ENCODE results near the gene TENM3.

TENM3 gene

GRCh38 chr4:182483685-182484084, 240.5 kb downstream of the TENM3 start:
- Histone ChIP-seq H3K27ac (ENCODE audit: low read depth, low read length, poor library complexity, severe bottlenecking) (no peak overlapping the region), H4K20me1 (ENCODE audit: insufficient read depth, low read length) (no peaks in the 10 kb centered on the region), H3K79me2 (ENCODE audit: insufficient read depth, low read length) (no peaks in the 10 kb centered on the region), H3K4me1 (ENCODE audit: insufficient read depth, low read length, severe bottlenecking) (no peaks in the 10 kb centered on the region), H3K4me3 (ENCODE audit: low read depth, low read length, poor library complexity, severe bottlenecking) (no peak overlapping the region), H3K9ac (ENCODE audit: low read length) (no peak overlapping the region), H3K4me2 (ENCODE audit: low read length) (no peak overlapping the region), H3K27me3 (ENCODE audit: insufficient read depth, low read length) (no peaks in the 10 kb centered on the region), H2AFZ (ENCODE audit: low read length) (no peak overlapping the region), H3K9me3 (ENCODE audit: low read length) (no peaks in the 10 kb centered on the region), H3K36me3 (ENCODE audit: insufficient read depth, low read length) (no peaks in the 10 kb centered on the region), H3F3A (ENCODE audit: insufficient read depth, low read length) (no peaks in the 10 kb centered on the region), H3K9me2 (ENCODE audit: low read depth, low read length) (no peaks in the 10 kb centered on the region)
- TF ChIP-seq EZH2 (IDR thresholded peaks at IDR 0.05; ENCODE audit: borderline replicate concordance, low read length), result no peak
- TF ChIP-seq CTCF (IDR thresholded peaks at IDR 0.05; ENCODE audit: low read length), result no peak

GRCh38 chr4:182486881-182487280, 243.7 kb downstream of the TENM3 start:
- Histone ChIP-seq H3K79me2 (ENCODE audit: insufficient read depth, low read length) (no peaks in the 10 kb centered on the region), H3K36me3 (ENCODE audit: insufficient read depth, low read length) (no peaks in the 10 kb centered on the region), H3K9me2 (ENCODE audit: low read depth, low read length) (no peaks in the 10 kb centered on the region), H3K27me3 (ENCODE audit: insufficient read depth, low read length) (0 out of 2 replicates have a peak, but pooled peaks cover 3% of the 10 kb centered on the region), H3K4me1 (ENCODE audit: insufficient read depth, low read length, severe bottlenecking) (no peaks in the 10 kb centered on the region), H3K9ac (ENCODE audit: low read length) (no peak overlapping the region), H3F3A (ENCODE audit: insufficient read depth, low read length) (no peaks in the 10 kb centered on the region), H4K20me1 (ENCODE audit: insufficient read depth, low read length) (no peaks in the 10 kb centered on the region), H2AFZ (ENCODE audit: low read length) (no peak overlapping the region), H3K4me2 (ENCODE audit: low read length) (no peak overlapping the region), H3K9me3 (ENCODE audit: low read length) (no peaks in the 10 kb centered on the region), H3K27ac (ENCODE audit: low read depth, low read length, poor library complexity, severe bottlenecking) (no peak overlapping the region), H3K4me3 (ENCODE audit: low read depth, low read length, poor library complexity, severe bottlenecking) (no peak overlapping the region)
- TF ChIP-seq CTCF (IDR thresholded peaks at IDR 0.05; ENCODE audit: low read length) (no peak), EZH2 (IDR thresholded peaks at IDR 0.05; ENCODE audit: borderline replicate concordance, low read length) (no peak)

GRCh38 chr4:182488896-182489295, 245.7 kb downstream of the TENM3 start:
- Histone ChIP-seq H3K4me2 (ENCODE audit: low read length) (no peak overlapping the region), H3K27ac (ENCODE audit: low read depth, low read length, poor library complexity, severe bottlenecking) (no peak overlapping the region), H3K36me3 (ENCODE audit: insufficient read depth, low read length) (no peaks in the 10 kb centered on the region), H2AFZ (ENCODE audit: low read length) (no peak overlapping the region), H3K79me2 (ENCODE audit: insufficient read depth, low read length) (no peaks in the 10 kb centered on the region), H3F3A (ENCODE audit: insufficient read depth, low read length) (no peaks in the 10 kb centered on the region), H3K9me2 (ENCODE audit: low read depth, low read length) (no peaks in the 10 kb centered on the region), H3K9me3 (ENCODE audit: low read length) (no peaks in the 10 kb centered on the region), H3K27me3 (ENCODE audit: insufficient read depth, low read length) (0 out of 2 replicates have a peak, but pooled peaks cover 3% of the 10 kb centered on the region), H3K4me1 (ENCODE audit: insufficient read depth, low read length, severe bottlenecking) (no peaks in the 10 kb centered on the region), H3K9ac (ENCODE audit: low read length) (no peak overlapping the region), H4K20me1 (ENCODE audit: insufficient read depth, low read length) (no peaks in the 10 kb centered on the region), H3K4me3 (ENCODE audit: low read depth, low read length, poor library complexity, severe bottlenecking) (no peak overlapping the region)
- TF ChIP-seq CTCF (IDR thresholded peaks at IDR 0.05; ENCODE audit: low read length) (no peak), EZH2 (IDR thresholded peaks at IDR 0.05; ENCODE audit: borderline replicate concordance, low read length) (no peak)
